Measurements from ENCODE around the gene CUBN.

DNA sequence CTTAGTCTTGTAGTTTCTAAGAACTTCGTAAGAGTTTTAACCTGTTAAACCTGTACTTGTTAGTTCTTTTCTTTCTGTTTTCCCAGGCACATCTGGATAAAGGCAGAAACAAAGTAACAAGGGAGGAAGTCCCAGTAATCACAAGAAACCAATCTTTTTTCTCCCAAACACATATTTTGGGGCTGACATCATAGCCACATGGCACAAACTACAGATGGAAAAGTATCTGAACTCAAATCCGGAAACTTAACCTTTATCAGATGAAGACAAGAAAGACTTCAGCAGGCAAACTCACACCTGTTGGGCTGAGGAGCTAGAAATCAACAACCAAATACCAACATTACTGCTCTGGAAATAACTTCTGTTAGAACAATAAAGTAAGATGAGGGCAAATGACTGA, 67.1 kb downstream of the CUBN start:
- no peak for TF ChIP-seq EZH2 (IDR thresholded peaks at IDR 0.05; ENCODE audit: insufficient read depth, poor library complexity, severe bottlenecking)
- TF ChIP-seq EZH2phosphoT487 (IDR thresholded peaks at IDR 0.05; ENCODE audit: insufficient read depth, low read depth): no peak
